SH-SY5Y (cell line): ENCODE data around the gene PRKAR2A.

Source experiments
- GATA2 ChIP-seq: IDR thresholded peaks from 2 replicates; pipeline ENCODE4 v1.6.1; 2011; ENCODE audit warnings: mild to moderate bottlenecking, low read depth, low read length
- GATA3 ChIP-seq: IDR thresholded peaks from 2 replicates; pipeline ENCODE4 v1.6.1; 2011; ENCODE audit warnings: low read depth, mild to moderate bottlenecking, low read length, moderate library complexity

GRCh38 chr3:48857641-48858040 lies 10.0 kb upstream of the PRKAR2A start:
- TF ChIP-seq GATA2 (no peak), GATA3 (no peak)
